Measurements from ENCODE around the gene NXPH4.

NXPH4 gene

DNA sequence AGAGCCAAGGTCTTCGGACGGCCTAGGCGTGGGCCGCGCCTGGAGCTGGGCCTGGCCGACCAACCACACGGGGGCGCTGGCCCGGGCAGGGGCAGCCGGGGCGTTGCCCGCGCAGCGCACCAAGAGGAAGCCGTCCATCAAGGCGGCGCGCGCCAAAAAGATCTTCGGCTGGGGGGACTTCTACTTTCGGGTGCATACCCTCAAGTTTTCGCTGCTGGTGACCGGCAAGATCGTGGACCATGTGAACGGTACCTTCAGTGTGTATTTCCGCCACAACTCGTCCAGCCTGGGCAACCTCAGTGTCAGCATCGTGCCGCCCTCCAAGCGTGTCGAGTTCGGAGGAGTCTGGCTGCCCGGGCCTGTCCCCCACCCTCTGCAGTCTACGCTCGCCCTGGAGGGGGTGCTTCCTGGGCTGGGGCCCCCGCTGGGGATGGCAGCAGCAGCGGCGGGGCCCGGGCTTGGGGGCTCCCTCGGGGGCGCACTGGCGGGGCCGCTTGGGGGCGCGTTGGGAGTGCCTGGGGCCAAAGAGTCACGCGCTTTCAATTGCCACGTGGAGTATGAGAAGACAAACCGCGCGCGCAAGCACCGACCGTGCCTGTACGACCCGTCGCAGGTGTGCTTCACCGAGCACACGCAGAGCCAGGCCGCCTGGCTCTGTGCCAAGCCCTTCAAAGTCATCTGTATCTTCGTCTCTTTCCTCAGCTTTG is 8.5 kb downstream of the NXPH4 start:
- TF ChIP-seq, protein P1, sequence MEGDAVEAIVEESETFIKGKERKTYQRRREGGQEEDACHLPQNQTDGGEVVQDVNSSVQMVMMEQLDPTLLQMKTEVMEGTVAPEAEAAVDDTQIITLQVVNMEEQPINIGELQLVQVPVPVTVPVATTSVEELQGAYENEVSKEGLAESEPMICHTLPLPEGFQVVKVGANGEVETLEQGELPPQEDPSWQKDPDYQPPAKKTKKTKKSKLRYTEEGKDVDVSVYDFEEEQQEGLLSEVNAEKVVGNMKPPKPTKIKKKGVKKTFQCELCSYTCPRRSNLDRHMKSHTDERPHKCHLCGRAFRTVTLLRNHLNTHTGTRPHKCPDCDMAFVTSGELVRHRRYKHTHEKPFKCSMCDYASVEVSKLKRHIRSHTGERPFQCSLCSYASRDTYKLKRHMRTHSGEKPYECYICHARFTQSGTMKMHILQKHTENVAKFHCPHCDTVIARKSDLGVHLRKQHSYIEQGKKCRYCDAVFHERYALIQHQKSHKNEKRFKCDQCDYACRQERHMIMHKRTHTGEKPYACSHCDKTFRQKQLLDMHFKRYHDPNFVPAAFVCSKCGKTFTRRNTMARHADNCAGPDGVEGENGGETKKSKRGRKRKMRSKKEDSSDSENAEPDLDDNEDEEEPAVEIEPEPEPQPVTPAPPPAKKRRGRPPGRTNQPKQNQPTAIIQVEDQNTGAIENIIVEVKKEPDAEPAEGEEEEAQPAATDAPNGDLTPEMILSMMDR (IDR thresholded peaks at IDR 0.05; ENCODE audit: low read depth, low read length) = no peak
- peak in 1 of 2 donors; percentile 49 for DNase-seq (ENCODE audit: low read depth in 2 of 2)
- H3K4me3 ChIP-seq (replicated peaks in 1 of 2; ENCODE audit: low read depth in 2 of 2, low read length in 2 of 2) = no peak overlapping the region

DNA sequence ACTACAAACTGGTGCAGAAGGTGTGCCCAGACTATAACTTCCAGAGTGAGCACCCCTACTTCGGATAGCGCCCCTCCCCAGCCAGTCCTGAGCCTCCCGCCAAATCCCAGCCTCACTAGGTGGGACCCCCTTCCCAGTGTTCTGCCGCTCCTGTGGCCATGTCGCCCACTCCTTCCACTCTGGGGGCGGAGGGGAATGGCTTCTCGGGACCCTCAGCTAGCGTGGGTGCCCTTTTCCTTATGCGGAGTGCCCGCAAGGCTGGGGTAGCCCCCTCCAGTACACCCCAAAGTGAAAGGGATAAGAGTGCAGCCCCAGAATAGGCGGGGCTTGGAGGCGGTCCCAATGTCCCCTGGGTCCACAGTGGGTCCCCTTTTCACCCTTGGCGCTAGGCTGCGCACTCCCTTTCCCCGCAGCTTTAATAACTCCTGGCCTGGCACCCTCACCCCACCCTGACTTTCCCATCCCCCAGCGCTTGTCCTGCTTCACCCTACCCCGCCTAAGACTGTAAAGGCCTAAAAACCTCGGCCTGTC is 9.2 kb downstream of the NXPH4 start:
- H3K4me3 ChIP-seq (replicated peaks in 1 of 2; ENCODE audit: low read depth in 2 of 2, low read length in 2 of 2) = no peak overlapping the region
- TF ChIP-seq, protein P1 (IDR thresholded peaks at IDR 0.05; ENCODE audit: low read depth, low read length) = no peak
- no peak for DNase-seq (ENCODE audit: low read depth in 2 of 2)

DNA sequence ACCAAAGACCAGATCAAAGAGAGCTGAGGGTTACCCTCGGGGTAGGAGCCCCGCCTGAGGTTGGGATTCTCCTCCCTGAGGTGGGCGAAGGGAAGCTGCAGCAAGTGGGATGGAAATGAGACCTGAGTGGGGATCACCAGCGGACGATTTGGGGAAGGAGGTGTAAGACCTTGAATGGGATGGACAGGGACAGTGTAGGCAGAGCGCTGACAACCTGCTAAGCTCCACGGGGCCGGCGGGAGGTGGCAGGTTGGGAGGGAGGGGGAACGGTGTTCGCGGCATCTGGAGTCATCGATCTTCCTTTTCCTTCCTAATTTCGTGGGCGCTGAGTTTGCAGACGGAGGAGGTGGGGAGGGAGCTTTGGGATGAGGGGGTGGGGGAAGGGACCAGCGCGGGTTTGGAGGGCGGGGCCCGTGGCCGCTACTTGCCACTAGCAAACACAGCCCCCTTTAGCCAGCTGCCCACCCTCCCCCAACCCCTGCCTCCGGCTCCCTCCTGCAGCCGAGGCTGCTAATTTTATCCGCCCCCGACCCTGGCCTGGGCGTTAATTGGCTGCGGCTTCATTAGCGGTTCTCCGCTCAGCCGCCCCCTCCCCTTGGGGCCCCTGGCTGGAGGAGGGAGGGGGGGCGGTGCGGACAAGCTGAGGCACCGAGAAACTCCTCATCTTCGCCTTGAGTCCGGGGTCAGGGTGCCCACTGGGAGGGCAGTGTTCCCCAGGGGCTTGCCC is 10.2 kb downstream of the NXPH4 start:
- no peak overlapping the region for H3K4me3 ChIP-seq (replicated peaks in 1 of 2; ENCODE audit: low read depth in 2 of 2, low read length in 2 of 2)
- DNase-seq (ENCODE audit: low read depth in 2 of 2) = no peak
- TF ChIP-seq, protein P1 (IDR thresholded peaks at IDR 0.05; ENCODE audit: low read depth, low read length) = no peak

DNA sequence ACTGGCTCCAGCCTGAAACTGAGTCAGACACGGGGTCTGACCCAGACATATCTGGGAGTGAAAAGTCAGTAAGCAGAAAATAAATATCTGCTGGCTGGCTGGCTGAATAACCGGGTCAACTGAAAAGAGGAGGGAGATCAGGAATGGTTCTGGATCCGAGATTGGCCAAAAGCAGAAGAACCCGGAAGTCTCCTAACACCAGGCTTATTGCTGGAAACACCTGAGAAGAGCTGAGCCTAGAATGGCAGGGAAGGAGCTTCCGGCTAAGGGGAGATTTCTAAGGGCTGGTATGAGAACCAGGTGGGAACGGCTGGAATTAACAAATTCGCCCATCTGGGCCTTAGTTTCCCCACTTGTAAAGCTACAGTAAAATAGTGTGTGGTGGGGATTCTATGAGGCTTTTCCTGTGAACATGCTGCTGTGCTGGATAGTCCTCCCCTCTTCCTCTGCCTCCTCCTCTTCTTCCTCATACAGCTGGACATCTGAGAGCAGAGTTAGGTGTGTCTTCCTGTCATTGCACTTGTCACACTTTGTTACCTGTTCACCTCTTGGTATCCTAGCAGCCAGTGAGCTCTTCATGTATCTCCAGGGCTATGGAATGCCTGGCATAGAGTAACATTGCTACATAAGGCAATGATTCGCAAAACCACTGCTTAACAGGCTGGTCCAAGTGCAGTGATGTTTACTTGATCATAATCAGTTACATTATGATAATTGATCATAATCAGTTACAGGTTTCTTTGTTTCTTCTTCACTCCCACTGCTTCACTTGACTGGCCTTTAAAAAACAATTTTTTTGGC is 10.9 kb downstream of the NXPH4 start:
- no peak overlapping the region for H3K4me3 ChIP-seq (replicated peaks in 1 of 2; ENCODE audit: low read depth in 2 of 2, low read length in 2 of 2)
- TF ChIP-seq, protein P1 (IDR thresholded peaks at IDR 0.05; ENCODE audit: low read depth, low read length) = no peak
- DNase-seq (ENCODE audit: low read depth in 2 of 2) = no peak

DNA sequence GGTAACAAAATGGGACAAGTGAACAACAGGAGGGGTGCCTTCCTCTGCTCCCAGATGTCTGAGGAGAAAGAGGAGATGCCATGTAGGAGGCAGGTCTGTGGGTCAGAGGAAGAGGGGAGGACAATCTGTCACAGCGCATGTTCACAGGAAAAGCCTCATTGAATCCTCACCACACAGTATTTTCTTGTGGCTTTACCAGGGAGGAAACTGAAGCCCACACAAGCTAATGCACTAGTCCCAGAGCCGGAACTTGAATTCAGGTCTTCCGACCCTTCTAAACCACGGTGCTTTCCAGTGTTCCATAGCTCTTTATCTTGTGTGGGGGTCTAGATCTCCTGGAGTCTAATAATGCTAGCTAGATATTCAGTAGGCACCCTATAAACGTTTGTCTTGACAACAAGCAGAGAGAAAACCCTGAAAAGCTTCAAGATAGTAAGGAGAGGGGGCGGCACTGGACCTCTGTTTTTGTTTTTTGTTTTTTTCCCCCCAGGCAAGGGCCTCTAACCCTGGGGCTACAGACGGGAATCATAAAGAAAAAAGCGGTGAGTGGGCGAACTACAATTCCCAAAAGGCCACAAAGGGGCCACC is 12.5 kb downstream of the NXPH4 start:
- TF ChIP-seq, protein P1 (IDR thresholded peaks at IDR 0.05; ENCODE audit: low read depth, low read length) = no peak
- H3K4me3 ChIP-seq (replicated peaks in 1 of 2; ENCODE audit: low read depth in 2 of 2, low read length in 2 of 2) = peak overlapping the region; percentile 66
- peak in 1 of 2 donors; percentile 31 for DNase-seq (ENCODE audit: low read depth in 2 of 2)

DNA sequence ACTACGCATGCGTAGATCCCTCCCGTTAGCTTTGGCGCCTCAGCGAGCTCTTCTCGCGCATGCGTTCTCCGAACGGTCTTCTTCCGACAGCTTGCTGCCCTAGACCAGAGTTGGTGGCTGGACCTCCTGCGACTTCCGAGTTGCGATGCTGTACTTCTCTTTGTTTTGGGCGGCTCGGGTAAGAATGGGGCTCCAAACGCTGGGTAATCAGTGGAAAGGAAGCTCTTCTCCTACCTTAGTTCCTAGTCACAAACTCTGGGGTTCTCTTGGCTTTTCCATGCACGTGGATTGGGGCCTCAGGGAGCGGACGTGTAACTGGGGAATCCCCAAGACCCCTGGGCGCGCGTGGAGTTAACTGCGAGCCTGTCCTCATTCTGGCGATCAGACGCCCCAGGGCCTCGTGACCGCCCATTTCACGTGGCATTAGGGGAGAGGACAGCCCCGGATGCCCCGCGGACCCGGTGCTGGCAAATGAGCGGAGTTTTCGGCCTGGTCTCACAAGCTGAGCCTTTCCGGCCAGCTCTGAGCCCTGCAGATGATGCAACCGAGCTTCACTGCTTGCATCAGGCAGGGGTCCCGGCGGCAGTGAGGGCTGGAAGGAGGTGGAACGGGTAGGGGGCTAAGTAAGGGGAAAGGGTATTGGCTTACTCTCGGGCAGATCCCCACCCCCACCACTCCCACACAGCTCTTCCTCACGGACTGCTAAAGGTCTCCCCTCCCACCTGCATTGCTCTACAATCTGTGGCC is 13.2 kb downstream of the NXPH4 start, which contains the start of gene SHMT2:
TSS of gene SHMT2 (plus strand) at position 78 of the 747 bp plus-strand sequence. CDS start at position 146, 68 bp downstream.
- peak within 1 kb of the TSS; percentile 66 for H3K4me3 ChIP-seq (replicated peaks in 1 of 2; ENCODE audit: low read depth in 2 of 2, low read length in 2 of 2)
- TF ChIP-seq, protein P1 (IDR thresholded peaks at IDR 0.05; ENCODE audit: low read depth, low read length) = no peak
- peak; percentile 97 for DNase-seq (ENCODE audit: low read depth in 2 of 2)
